Measurements from ENCODE around the gene OR1F1. TPM values are rescaled to one million over a fixed set of nuclear protein-coding genes. Genes with fewer than 3 reads are reported as not detected.
A peak's percentile ranks its signal among the peaks of the same experiment; 100 is the strongest.

Gene OR1F1
- total RNA-seq, 4 donors from 2014 or later = not detected

- no peaks in the 10 kb centered on the region for H3K27me3 ChIP-seq
- no peak for DNase-seq (ENCODE audit: extremely low spot score)
- H3K4me1 ChIP-seq = peaks cover 0 to 16% (median 8%) of the 10 kb centered on the region in 4 donors
- peaks cover 24 to 63% (median 56%) of the 10 kb centered on the region in 4 donors for H3K36me3 ChIP-seq
- no peak overlapping the region for H3K4me3 ChIP-seq
- WGBS = 94% methylated on average over 18 of the region's 23 CpGs
- intact Hi-C loops (cut with DNase I) = no loop called here
- no peak overlapping the region for H3K27ac ChIP-seq (replicated peaks in 1 of 4)
- no peak for TF ChIP-seq POLR2AphosphoS5 (IDR thresholded peaks at IDR 0.05)
- TF ChIP-seq EP300 (IDR thresholded peaks at IDR 0.05) = no peak
- no peak for TF ChIP-seq POLR2A (IDR thresholded peaks at IDR 0.05; ENCODE audit: low read depth)
- H3K9me3 ChIP-seq = no peaks in the 10 kb centered on the region
Observed at GRCh38 chr16:3141781-3142311, 46.2 kb upstream of the OR1F1 start.

- intact Hi-C loops (cut with DNase I) = no loop called here
- Histone ChIP-seq H3K27me3 (no peaks in the 10 kb centered on the region), H3K9me3 (no peaks in the 10 kb centered on the region), H3K36me3 (peaks cover 24 to 59% (median 54%) of the 10 kb centered on the region in 4 donors), H3K4me1 (peaks cover 0 to 16% (median 4%) of the 10 kb centered on the region in 4 donors), H3K4me3 (no peak overlapping the region), H3K27ac (replicated peaks in 1 of 4) (no peak overlapping the region)
- DNase-seq (ENCODE audit: extremely low spot score) = no peak
- 91% methylated on average over 22 of the region's 22 CpGs for WGBS
- TF ChIP-seq EP300 (IDR thresholded peaks at IDR 0.05) (no peak), CTCF (IDR thresholded peaks at IDR 0.05) (no peak), POLR2AphosphoS5 (IDR thresholded peaks at IDR 0.05) (no peak), POLR2A (IDR thresholded peaks at IDR 0.05; ENCODE audit: low read depth) (no peak)
Observed at GRCh38 chr16:3142327-3142726, 45.7 kb upstream of the OR1F1 start.

- Histone ChIP-seq H3K4me1 (peaks cover 0 to 16% (median 3%) of the 10 kb centered on the region in 4 donors), H3K36me3 (peaks cover 24 to 55% (median 50%) of the 10 kb centered on the region in 4 donors), H3K27ac (replicated peaks in 1 of 4) (no peak overlapping the region), H3K9me3 (no peaks in the 10 kb centered on the region), H3K27me3 (no peaks in the 10 kb centered on the region), H3K4me3 (no peak overlapping the region)
- TF ChIP-seq EP300 (IDR thresholded peaks at IDR 0.05) (no peak), POLR2A (IDR thresholded peaks at IDR 0.05; ENCODE audit: low read depth) (no peak), POLR2AphosphoS5 (IDR thresholded peaks at IDR 0.05) (no peak), CTCF (IDR thresholded peaks at IDR 0.05) (no peak)
- WGBS = 83% methylated on average over 5 of the region's 13 CpGs
- intact Hi-C loops (cut with DNase I) = no loop called here
- no peak for DNase-seq (ENCODE audit: extremely low spot score)
Observed at GRCh38 chr16:3142770-3143169, 45.2 kb upstream of the OR1F1 start.

GRCh38 chr16:3143189-3143588 is 44.8 kb upstream of the OR1F1 start:
- Histone ChIP-seq H3K9me3 (no peaks in the 10 kb centered on the region), H3K4me1 (peaks cover 0 to 16% (median 3%) of the 10 kb centered on the region in 4 donors), H3K27me3 (no peaks in the 10 kb centered on the region), H3K4me3 (no peak overlapping the region), H3K27ac (replicated peaks in 1 of 4) (no peak overlapping the region), H3K36me3 (peaks cover 24 to 51% (median 46%) of the 10 kb centered on the region in 4 donors)
- intact Hi-C loops (cut with DNase I) = no loop called here
- no peak for DNase-seq (ENCODE audit: extremely low spot score)
- WGBS = 100% methylated on average over 2 of the region's 11 CpGs
- no peak for TF ChIP-seq CTCF (IDR thresholded peaks at IDR 0.05)
- TF ChIP-seq EP300 (IDR thresholded peaks at IDR 0.05) = no peak
- TF ChIP-seq POLR2AphosphoS5 (IDR thresholded peaks at IDR 0.05) = no peak
- TF ChIP-seq POLR2A (IDR thresholded peaks at IDR 0.05; ENCODE audit: low read depth) = no peak

- Histone ChIP-seq H3K9me3 (no peaks in the 10 kb centered on the region), H3K27ac (replicated peaks in 1 of 4) (no peak overlapping the region), H3K27me3 (no peaks in the 10 kb centered on the region), H3K4me1 (peaks cover 0 to 16% (median 3%) of the 10 kb centered on the region in 4 donors), H3K36me3 (peaks cover 23 to 45% (median 41%) of the 10 kb centered on the region in 4 donors), H3K4me3 (no peak overlapping the region)
- TF ChIP-seq CTCF (IDR thresholded peaks at IDR 0.05) (no peak), EP300 (IDR thresholded peaks at IDR 0.05) (no peak), POLR2AphosphoS5 (IDR thresholded peaks at IDR 0.05) (no peak), POLR2A (IDR thresholded peaks at IDR 0.05; ENCODE audit: low read depth) (peak; percentile 47)
- no peak for DNase-seq (ENCODE audit: extremely low spot score)
- intact Hi-C loops (cut with DNase I) = no loop called here
- 82% methylated on average over 13 of the region's 23 CpGs for WGBS
Observed at GRCh38 chr16:3143598-3144320, 44.2 kb upstream of the OR1F1 start.

Measured in esophagus muscularis mucosa (tissue), 4 donors.